Stimulated activated CD4-positive, alpha-beta T cell treated with anti-CD3 and anti-CD28 coated beads, Interleukin-15, amount 100 ng/mL, for 48 hours (primary cell): ENCODE data around the gene SLC35F6.
"Not testable (repeated sequence)": the region's sequence is repeated elsewhere in the genome, so short reads cannot be mapped to it uniquely, and the experiment has no call there.

Source experiments
- DNase-seq, 2 donors: peaks; one replicate each; pipeline ENCODE4 v3.0.0-alpha.2; 2020; ENCODE audit warnings: low read depth in 2 of 2

SLC35F6 gene

DNA sequence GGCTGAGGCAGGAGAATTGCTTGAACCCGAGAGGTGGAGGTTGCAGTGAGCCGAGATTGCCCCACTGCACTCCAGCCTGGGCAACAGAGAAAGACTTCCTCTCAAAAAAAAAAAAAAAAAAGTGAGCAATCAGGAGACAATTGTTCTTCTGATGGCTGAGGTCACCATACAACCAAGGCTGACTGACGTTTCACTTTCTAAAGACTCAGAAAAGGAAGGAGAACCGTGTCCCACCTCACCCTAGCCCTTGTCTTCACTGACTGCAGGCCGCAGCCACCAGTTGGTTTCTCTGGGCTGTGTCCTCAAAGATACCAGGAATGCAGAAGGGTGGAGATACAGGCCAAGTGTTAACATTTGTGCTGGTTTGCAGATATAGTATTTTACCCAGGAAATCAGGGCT is 7.7 kb upstream of the SLC35F6 start:
- no peak for DNase-seq

DNA sequence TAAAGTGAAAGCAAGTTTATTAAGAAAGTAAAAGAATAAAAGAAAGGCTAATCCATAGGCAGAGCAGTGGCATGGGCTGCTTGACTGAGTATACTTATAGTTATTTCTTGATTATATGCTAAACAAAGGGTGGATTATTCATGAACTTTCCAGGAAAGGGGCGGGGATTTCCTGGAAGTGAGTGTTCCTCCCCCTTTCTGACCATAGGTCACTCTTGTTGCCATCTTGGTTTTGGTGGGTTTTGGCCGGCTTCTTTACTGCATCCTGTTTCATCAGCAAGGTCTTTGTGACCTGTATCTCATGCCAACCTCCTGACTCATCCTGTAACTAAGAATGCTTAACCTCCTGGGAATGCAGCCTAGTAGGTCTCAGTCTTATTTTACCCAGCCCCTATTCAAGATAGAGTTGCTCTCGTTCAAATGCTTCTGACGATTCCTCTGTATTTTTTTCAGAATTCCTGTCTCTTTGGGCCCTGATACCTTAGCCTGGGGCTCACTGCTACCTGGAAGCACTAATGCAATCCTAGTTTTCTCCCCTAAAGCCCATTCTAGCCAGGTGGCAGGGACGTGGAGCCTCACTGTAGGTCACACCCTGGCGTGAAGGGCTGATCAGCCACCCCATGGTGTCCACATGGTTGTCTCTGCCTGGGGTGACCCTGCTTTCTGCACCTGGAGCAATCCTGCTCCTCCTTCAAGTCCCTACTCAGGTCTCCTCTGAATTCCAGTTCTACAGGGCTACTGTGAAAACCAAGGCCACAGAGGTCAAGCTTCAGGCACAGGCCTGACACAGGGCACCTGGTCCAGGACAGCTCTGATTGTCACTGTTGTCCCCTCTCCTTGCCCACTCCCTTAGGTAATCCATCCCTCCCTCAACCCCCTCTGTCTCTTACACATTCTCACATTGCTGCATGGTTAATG is 6.0 kb upstream of the SLC35F6 start:
- no peak for DNase-seq

DNA sequence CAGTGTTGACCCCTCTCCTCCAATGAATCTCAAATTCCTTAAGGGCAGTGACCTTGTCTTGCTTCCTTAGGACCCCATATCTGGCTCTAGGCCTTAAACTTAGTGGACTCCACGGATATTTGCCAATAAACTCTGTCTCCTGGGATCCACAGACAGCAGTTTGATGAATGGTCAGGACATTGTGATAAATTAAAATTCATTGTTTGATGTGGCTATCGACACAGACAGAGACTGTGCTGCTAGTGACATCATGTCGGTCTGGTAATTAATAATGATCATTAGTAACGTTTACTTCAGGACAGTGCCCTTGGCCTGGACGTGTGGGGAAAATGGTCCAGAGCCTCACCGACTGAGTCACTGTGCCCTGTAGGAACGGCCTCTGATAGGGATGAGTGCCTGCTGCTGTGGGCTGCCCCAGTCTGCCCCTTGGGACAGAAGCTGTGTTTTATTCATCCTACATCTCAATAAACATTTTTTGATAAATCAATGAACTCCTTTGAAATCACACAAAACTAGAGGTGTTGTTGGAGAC is 5.2 kb upstream of the SLC35F6 start:
- DNase-seq, result no peak

DNA sequence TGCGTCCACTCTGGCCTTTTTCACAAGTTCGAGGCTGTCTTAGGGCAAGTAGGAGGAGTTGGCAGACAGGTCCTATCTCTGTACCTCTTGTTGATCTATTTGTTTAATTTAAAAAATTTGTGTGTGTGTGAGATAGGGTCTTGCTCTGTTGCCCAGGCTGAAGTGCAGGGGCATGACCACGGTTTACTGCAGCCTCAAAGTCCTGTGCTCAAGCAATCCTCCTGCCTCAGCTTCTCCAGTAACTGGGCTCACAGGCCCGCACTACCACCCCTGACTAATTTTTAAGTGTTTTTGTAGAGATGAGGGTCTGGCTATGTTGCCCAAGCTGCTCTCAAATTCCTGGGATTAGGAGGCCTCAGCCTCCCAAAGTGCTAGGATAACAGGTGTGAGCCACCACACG is 4.2 kb upstream of the SLC35F6 start:
- DNase-seq, result no peak

DNA sequence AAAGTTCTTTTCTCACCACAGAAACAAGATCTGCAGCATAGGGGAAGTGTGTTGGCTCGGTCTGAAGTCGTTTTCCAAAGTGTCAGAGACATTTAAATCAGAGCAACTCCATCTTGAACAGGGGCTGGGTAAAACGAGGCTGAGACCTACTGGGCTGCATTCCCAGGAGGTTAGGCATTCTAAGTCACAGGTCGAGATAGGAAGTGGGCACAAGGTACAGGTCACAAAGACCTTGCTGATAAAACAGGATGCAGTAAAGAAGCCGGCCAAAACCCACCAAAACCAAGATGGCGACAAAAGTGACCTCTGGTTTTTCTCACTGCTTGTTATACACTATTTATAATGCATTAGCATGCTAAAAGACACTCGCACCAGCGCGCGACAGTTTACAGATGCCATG is 3.1 kb upstream of the SLC35F6 start:
- not testable (repeated sequence) for DNase-seq

DNA sequence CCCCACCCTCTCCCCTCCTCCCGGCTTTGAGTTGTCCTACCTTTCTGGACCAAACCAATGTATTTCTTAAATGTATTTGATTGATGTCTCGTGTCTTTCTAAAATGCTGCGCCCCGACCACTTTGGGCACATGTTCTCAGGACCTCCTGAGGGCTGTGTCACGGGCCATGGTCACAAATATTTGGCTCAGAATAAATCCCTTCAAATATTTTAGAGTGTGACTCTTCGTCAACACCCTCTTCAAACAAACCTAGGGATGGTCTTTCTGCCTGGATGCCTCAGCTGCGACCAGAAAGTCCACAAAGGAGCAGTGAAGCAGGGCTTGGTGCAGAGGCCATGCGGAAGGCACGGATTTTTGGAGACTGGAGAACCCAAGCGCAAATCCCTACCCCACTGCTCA is 1.1 kb upstream of the SLC35F6 start:
- DNase-seq, result no peak

DNA sequence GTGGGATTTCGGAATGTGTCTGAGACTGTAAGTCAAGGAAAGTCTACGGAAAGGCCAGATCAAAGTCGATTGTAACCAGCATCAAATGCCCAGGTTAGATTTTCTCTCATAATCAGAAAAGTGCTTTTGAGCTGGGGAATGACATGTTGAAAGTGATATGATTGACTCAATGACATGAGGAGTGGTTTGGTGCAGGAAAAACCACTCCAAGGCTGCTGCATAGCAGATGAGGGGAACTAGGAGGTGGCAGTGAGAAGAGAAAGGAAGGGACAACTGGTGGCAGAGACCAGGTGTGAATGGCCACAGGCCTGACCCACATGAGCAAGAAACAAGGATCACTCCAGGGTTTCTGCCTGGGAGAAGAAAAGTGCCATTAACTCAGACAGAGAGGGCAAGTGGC is 822 bp downstream of the SLC35F6 start:
- no peak for DNase-seq

DNA sequence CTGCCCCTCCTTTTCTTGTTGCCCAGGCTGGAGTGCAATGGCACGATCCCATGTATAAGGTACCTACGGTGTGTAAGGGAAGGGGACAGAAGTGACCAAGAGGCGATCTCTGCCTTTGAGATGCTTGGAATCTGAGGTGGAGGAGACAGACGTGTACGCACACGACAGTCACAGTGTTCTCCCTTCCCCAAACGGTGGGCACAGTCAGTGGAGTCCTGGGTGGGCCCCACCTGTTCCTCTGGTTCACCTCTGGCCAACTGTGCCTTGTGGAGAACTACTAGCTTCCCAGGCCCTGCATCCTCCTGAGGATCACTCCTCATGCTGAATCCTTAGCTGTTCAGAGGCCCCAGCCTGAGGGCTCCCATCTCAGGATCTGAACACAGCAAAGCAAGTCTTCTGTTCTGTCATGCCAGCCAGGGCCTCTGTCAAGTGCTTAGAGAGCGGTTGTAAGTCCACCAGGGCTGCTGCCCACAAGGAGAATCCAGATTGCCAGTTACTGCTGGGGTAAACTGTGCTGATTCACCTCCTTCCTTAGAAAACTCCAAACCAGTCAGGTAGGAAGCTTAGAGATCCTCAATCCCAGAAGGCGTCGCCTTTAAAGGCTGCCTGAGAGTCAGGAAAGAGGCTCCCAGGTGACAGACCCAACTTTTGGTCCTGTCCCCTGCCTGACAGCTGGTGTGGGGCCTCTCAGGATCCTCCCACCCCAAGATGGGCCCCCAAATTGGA is 1.6 kb downstream of the SLC35F6 start:
- DNase-seq, result no peak

DNA sequence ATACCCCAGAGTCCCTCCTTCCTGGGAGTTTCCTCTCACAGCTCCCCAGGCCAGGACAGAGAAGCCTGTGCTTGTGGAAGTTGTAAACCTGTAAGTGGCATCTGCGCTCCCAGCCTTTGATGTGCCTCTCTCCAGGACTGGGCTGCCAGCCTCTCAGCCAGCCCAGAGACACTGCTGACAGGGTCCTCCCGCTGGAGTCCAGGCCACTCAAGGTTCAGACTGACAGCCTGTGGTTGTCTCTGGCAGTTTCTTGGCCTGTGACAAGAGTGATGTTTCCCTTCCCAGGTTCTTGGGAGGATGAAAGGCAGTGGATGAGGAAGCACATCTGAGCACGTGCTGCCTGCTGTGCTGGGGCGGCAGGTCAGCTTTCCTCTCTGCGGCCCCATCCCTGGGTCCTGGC is 3.0 kb downstream of the SLC35F6 start:
- no peak for DNase-seq

DNA sequence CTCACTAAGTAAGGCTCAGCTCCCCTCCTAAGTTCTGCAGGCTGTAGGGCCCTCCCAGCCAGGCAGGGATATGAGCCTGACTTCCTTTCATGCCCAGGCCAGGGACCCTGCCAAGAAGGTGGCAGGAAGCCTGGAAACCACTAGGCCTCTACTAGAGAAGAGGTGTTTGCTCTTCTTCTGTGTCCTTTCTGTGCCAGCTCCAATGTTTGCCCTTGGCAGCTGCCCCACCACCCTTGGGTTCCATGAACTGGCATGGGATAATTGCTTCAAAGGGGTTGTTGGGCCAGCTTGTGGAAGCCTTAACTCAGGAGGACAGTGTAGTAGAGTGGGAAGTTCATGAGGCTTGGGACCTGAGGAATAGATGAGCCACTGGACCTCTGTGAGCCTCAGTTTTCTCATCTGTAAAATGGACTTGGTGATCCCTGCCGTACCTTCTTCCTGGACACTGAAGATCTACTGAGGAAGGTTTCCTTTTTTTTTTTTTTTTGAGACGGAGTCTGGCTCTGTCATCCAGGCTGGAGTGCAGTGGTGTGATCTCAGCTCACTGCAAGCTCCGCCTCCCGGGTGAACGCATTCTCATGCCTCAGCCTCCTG is 3.9 kb downstream of the SLC35F6 start:
- DNase-seq, result no peak

DNA sequence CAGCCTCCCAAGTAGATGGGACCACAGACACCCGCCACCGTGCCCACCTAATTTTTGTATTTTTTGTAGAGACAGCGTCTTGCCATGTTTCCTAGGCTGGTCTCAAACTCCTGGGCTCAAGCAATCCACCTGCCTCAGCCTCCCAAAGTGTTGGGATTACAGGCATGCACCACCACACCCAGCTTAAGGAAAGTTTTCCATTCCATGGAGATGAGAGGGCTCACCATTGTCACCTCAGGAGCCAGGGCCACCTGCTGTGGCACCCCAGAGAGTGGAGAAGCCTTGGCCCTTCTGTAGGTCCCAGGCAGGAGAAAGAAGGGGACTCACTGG is 4.6 kb downstream of the SLC35F6 start:
- DNase-seq, result no peak

DNA sequence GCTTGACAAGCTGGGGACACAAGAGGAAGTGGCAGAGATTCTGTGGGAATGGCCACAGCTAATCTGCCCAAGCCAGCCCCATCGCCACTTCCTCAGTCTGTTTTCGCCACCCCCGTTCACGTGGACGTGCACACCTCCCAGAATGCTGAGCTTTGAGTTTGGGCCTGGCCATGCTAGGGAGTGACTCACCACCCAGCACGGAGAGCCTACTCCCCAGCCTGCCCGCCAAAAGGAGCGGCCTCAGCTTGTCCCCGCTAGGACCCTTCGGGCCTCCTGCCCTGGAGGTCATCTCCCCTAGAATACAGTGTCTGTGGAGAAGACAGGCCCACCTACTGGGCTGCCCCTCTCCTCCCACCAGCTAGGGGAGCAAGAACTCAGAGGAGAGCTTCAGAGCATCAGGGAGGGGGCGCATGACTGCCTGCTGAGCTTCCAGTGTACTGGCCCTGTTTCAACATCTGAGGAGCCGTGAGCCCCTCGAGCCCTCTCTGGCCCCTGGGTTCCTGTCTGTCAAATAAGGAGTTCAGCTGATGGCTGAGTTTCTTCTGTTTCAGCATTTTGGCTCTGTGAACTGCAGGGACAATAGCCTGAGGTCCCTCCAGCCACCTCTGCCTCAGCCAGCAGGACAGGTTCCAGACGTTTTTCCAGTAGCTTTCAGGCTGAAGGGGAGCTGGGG is 5.1 kb downstream of the SLC35F6 start:
- peak in 1 of 2 donors; percentile 23 for DNase-seq

DNA sequence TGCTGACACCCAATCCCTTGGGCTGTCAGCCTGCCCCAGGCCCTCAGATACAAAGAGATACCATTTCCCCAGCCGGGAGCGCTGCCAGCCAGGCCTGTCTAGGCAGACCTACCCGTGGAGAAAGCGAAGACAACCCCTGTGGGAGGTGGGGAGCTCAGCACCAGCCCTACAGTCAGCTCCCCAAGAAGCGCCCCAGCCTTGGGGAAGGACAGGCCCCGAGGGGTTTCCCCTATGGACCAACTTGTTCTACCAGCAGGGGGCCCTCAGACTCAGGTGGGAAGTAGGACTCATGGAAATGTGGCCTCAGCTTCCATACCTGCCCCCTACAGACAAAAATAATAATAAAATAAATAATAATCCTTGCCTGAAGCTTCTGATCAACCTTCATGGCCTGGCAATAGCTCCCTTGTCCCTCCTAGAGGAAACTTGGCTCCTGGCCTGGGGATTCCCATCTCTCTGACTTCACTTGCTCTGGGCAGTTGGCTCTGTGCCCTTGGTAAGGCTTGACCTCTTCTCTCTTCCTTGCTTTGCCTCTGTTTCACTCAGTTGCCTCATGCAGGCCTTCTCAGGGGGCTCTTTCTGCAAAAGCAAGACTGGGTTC is 7.0 kb downstream of the SLC35F6 start:
- peak in 1 of 2 donors; percentile 16 for DNase-seq

DNA sequence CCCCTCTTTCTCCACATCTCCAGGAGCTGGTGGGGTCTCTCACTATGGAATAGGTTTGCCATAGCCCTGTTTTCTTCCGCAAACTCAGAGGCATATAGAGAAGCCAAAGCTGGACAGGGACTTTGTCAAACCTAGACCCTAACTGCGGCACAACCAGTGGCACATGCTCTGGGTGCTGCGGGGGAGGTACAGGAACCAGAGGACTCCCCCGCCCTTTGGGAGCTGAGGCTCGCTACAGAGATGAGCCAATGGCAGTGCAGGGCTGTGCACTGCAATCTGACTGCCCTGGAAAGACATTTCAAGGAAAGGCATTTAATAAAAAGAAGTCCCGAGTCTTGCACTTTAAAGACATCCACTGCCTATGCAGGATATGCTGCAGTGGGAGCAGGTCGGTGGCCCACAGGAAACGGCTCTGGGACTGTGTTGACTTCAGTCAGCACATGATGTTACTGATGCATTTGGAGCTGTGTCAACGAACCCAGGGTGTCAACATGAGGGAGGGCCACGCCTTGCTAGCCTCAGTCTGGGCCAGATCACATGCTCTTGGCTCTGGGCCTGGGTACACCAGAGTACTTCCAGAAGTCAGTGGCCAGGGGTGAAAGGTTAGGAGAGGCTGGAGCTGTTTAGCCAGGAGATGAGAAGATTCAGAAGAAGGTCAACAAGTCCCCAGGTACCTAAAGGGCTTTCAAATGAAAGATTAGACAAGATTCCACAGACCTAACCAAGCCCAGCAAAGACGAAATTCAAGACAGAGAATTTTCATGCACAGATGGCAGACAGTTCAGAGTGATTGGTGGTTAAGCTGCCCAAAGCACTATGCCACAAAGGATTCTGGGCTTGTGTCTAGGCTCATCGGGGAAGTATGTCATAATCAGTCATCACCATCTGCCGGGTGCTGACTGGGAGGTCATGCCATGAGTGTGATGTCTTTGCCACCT is 8.2 kb downstream of the SLC35F6 start:
- no peak for DNase-seq

DNA sequence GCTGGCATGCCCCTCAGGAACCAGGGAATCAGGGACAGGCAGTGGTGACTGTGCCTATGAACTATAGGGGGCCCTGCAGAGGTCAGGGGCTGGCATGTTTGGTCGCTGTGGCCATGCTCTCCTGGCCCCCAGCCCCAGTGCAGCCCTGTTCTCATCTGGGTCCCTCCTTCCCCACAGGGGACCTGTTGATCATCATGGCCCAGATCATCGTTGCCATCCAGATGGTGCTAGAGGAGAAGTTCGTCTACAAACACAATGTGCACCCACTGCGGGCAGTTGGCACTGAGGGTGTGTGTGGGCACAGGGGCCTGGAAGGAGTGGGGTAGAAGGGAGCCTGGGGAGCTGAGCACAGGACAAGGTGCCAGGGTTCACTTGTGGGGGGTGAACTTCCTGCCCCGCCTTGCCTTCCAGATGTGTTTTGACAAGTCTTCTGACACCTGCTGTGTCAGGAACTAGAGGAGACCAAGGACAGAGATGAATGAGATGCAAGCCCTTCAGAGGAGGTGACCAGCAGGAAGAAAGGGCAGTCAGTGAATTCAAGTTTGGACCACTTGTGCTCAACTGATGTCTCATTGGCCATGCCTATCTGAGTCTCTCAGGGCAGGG is 12.2 kb downstream of the SLC35F6 start:
- no peak for DNase-seq

DNA sequence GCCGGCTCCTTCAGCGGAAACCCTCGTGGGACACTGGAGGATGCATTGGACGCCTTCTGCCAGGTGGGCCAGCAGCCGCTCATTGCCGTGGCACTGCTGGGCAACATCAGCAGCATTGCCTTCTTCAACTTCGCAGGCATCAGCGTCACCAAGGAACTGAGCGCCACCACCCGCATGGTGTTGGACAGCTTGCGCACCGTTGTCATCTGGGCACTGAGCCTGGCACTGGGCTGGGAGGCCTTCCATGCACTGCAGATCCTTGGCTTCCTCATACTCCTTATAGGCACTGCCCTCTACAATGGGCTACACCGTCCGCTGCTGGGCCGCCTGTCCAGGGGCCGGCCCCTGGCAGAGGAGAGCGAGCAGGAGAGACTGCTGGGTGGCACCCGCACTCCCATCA is 14.0 kb downstream of the SLC35F6 start:
- DNase-seq, result no peak

DNA sequence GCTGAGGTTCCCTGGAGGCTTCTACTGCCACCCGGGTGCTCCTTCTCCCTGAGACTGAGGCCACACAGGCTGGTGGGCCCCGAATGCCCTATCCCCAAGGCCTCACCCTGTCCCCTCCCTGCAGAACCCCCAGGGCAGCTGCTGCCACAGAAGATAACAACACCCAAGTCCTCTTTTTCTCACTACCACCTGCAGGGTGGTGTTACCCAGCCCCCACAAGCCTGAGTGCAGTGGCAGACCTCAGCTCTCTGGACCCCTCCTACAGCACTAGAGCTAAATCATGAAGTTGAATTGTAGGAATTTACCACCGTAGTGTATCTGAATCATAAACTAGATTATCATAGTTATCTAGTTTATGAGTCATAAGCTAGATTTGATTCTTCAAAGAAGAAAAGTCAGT is 14.4 kb downstream of the SLC35F6 start:
- DNase-seq, result no peak

DNA sequence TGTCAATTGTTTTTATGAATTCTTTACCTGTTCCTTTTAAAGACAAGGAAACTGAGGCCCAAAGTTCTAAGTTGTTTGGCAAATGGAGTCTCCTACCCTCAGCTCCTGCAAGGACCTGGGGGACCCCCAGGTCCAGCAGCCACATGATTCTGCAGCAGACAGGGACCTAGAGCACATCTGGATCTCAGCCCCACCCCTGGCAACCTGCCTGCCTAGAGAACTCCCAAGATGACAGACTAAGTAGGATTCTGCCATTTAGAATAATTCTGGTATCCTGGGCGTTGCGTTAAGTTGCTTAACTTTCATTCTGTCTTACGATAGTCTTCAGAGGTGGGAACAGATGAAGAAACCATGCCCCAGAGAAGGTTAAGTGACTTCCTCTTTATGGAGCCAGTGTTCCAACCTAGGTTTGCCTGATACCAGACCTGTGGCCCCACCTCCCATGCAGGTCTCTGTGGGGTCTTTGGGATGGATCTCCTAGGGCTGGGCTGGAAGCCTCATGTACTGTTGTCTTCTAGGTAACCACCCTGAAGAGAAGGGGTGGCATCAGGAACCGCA is 16.2 kb downstream of the SLC35F6 start:
- DNase-seq, result no peak

DNA sequence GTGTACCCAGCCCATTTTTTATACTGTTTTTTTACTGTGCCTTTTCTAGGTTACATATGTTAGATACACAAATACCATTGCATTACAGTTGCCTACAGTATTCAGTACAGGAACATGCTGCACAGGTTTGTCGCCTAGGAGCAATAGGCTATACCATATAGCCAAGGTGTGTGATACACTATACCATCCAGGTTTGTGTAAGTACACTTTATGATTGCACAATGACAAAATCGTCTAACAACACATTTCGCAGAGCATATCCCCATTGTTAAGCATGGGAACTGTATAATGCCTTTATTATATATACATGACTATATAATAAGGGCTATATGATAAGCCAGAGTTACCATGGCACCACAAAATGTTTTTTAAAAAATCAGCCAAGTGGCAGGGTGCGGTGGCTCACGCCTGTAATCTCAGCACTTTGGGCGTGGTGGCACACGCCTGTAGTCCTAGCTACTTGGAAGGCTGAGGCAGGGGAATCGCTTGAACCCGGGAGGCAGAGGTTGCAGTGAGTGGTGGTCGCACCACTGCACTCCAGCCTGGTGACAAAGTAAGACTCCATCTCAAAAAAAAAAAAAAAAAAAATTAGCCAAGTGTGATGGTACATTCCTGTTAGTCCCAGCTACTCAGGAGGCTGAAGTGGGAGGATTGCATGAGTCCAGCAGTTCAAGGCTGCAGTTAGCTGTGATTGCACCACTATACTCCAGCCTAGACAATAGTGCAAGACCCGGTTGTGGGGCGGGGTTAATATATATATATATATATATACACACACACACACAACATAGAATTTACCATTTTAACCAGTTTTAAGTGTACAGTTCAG is 19.0 kb downstream of the SLC35F6 start:
- no peak for DNase-seq
